GM21737 (cell line): ENCODE results near the gene PRSS56.

Experiments used
- ATAC-seq: cut with Tn5 transposase; IDR thresholded peaks from one replicate; pipeline ENCODE4 v1.9.1; 2021; ENCODE audit warnings: mild to moderate bottlenecking, moderate library complexity; ENCODE audit not compliant: unreplicated experiment

Gene PRSS56

DNA sequence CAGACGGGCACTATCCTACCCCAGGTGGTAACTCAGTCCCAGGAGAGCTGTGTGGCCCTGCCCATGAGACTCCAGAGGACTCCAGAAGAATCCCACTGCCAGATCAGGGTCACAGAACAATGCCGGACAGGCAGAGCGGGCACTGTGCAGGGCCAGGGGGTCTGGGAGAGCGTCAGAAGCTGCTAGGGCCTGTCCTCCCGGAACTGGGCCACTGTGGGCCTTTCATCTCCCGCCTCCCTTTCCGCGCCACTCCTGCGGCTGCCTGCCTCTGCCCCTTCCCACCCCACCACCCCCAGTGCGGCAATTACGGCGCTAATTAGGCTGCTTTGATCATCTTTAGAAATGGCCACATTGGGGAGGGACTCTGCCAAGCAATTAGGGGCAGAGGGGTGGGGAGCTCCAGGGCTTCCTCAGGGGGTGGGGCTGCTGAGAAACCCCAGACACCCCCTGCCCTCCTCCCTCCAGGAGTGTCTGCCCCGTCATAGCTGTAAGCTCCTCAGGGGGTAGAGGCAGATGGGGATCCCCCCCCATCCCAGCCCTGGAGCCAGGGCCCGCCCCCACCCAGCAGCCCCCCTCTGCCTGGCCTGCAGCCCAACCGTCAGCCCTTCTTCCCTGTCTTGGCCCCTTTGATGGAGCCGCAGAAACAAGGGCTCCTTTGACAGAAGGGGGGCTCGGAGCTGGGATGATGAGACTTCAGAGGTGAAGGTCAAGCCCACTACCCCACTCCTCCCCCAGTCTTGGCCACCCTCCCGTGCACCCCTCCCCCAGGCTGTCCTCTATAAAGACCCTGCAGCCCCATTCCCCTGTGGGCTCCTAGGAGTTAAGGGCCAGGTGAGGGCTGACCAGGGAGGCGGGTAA lies at the start of gene PRSS56:
PRSS56 (plus strand) TSS at position 808 of the 858 bp plus-strand sequence. CDS start 211 bp downstream, outside the sequence.
- no peak for ATAC-seq

DNA sequence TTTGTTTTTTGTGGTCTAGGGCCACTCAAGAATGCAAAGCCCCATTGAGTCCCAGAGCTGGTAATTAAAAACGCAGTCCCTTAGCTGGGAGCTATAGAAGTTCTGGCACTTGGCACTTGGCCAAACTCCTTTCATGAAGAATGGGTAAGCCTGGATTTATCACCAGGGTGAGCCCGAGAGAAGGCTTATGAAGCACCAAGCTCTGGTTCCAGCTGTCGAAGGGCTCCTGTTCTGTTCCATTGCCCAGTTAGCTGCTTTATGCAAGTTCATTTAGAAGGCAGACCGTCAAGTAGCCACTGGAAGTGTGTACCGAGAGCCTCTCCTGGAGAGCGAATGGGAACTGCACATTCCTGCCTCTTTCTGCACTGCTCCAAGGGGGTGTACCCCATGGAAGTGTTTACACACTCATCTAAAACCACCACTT lies 46.7 kb upstream of the PRSS56 start:
- no peak for ATAC-seq

DNA sequence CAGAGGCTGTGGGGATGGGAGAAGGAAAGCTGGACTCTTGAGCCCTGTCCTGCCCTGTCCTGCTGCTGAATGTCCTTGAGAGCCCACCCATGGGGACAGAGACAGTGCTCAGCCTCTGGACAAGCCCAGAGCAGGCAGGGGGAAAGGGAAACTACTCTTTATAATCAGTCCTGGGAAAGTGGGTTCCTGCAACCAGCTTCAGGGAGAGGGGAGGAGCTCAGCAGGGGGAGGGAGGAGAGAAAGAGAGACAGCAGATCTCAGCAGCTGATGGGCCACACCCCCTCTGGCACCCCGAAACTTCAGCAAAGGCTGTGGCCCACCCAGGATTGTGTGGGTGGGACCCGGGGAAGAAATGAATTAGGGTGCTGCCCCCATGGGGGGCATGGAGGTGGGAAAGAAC lies 44.1 kb upstream of the PRSS56 start:
- no peak for ATAC-seq

DNA sequence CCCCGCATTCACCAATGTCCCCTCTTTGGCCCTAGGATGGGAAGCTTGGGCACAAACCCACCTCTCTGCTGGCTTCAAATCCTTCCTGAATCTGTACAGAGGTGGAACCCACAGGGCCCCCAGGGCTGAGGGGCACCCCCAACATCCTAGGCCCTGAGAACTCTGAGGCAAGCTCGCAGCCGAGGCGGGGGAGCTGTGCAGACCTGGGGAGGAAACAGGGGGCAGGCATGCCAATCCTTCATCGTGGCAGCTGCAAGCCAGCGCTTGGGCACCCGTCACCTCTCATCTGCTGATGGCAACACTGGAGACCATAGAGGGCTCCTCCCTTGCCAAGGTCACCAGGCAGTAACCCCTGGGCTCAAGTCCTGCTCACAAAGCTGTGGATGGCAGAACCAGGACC lies 43.4 kb upstream of the PRSS56 start:
- no peak for ATAC-seq

DNA sequence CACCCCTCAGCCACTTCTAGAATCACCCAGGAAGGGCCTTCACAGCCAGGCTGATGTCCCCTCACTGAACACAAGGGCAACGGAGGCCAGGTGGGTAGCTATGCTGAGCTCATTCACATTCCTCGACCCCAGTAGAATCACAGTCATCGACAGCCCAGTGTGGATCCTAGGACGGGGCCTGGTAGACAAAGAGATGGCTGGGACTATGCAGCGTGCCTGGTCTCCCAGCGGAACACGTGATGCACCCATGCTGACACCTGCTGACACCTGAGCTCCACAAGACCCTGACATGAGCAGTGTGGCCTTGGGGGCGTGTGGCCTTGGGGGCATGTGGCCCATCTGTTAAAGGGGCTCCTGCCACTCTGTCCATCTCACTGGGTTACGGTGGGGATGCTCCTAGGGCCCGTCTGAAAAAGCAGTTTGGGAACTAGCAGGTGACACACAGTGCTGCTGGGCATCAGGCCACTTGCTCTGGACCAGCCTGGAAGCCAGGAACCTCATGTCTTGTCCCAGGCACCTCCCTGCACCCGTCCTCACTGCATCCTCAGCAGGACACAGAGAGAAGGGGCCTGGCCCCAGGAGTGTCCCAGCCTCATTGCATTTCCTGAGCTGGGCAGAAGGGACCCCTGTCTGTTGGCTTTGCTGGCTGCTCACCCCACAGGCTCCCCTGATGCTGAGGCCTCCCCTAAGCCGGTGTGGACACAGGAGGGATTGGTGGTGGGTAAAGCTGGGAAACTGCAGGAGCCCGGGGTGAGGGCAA lies 42.3 kb upstream of the PRSS56 start:
- ATAC-seq, result no peak

DNA sequence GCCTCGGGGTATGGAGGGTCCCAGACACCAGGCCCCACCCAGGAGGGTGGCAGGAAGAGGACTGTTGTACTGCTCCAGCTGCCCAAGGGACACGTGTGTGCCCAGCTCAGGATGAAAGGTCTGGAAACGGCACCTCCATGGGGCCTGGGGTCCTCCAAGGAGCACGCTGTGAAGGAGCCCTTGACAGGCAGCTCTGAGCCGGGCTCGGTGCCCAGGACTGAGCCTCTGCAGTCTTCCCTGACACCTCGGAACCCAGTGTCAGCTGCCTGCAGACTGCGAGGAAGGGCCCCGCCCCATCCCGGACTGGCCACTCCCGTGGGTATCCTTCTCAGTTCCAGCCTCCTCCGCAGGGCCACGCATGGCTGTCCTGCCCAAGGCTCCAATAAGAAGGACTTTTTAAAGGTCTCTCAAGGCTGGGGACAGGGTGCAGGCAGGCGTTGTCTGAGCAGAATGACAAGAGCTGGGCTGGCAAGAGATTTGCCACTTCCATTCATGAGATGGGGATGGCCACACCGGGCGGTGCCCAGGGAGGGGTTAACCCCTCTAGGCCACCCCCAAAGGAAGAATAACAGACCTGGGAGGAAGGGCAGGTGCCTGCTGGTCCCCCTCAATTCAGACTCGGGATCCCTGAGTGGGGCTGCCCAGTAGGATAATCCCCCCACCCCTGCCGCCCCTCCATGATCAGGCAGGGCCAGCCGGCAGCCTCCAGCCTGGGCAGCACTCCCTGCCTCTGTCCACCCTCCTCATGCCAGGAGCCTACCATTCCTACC lies 41.4 kb upstream of the PRSS56 start:
- no peak for ATAC-seq

DNA sequence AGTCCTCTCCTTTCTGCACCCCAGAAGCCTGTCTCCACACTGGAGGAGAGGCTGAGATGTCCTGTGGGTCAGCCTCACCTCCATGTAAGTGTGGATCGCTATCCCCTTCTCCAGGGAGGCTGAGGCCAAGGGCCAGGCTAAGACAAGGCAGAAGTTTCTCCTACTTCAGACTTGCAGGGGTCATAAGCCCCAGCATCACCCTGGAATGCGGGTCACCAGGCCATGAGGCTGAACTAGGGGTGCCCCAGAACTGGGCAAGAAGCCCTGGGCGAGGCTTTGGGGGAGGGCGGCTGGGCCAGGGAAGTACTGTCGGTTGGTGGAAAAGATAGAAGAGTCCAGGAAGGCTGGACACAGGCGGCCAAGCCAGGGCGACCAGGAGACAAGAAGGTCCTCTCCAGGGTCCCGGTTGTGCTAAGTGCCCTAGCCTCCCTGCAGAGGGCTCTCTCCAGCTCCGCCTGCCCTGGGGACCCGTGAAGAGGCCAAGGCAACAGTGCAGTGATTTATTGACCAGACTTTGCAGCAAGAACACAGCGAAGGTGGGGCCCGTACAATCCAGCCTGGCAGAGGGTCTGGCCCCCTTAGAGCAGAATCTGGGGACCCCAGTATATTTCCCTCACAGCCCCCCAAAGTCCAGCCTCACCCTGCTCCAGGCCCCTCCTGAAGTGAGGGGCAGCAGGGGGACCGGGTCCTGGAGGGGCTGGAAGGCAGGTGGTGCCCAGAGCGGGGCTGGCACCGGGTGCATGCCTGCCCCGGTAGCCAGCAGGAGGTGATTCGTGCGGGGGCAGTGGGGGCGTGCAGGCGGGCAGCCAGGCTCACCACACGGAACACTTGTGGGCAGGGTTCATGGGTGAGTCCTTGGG lies 40.6 kb upstream of the PRSS56 start:
- ATAC-seq, result no peak

DNA sequence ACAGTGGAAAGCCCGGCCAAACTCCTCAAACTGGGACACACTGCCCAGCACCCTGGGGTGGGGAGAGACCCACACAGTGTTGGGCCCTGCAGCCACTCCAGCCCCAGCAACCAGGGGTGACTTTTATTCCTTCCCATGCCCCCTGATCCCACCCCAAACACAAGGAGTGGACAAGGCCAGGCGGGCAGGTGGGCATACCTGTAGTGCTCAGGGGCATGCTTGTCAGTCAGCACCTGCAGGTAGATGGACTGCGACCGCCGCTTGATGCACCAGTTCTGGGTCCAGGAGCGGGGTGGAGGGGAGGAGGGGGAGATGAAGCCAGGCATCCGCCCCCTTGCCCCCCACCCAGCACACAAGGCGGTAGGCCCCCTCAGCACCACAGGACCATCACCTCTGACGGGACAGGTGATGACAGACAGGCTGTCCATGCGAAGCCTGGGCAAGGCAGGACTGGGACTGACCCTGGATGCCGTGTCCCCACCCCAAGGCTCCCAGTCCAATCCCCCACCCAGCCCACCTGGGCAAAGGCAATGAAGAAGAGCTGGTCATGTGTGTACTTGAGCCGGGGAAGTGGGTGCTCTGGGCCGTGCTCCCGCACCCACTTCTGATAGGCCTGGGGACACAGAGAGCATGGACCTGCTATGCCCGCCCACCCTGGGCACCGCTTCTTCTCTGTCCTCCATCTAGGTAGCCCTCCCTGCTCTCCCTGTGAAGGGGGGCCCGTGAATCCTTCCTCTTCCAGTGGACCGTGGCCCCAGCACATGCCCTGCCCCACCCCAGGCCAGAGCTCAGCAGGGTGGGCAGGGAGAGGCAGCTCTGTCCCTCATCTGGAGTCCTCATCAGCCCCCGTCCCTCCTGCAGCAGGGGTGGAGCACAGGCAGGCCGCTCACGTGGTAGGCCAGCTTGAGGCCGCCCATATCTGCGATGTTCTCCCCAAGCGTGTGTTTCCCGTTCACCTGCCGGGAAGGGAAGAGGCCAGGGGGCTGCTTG lies 39.7 kb upstream of the PRSS56 start:
- no peak for ATAC-seq

DNA sequence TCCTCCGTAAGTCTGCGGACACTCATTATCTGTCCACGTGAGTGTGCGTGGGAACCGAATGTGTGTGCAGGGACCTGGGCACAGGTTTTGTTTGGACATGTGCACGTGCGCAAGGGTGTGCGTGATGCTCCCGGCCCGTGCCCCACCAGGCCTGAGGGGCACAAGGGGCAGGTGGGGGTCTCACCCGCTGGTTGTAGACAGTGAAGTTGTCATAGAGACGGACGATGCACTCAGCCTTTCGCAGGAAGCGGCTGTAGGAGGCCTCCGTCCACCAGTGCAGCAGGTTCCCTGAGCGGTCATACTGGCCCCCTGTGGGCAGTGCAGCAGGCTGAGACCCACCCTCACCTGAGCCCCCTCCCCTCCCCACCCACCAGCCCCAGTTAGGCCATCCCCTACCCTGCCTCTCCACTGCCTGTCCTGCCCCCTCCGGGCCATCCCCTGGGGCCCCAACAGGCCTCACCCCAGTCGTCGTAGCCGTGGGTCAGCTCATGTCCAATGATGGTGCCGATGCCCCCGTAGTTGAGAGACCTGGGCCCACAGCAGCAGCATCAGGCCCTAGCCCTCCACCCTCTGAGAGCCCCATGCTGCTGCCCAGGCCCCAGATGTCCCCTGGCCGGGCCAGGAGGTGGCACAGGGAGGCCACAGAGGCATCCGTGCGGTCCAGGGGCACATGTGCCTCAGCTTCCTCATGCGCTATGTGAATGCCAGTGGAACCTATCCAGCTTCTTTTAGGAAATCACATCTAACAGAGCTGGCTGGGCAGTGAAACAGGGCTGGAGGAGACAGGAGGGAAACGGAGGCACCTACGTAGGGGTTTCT lies 38.7 kb upstream of the PRSS56 start:
- no peak for ATAC-seq

DNA sequence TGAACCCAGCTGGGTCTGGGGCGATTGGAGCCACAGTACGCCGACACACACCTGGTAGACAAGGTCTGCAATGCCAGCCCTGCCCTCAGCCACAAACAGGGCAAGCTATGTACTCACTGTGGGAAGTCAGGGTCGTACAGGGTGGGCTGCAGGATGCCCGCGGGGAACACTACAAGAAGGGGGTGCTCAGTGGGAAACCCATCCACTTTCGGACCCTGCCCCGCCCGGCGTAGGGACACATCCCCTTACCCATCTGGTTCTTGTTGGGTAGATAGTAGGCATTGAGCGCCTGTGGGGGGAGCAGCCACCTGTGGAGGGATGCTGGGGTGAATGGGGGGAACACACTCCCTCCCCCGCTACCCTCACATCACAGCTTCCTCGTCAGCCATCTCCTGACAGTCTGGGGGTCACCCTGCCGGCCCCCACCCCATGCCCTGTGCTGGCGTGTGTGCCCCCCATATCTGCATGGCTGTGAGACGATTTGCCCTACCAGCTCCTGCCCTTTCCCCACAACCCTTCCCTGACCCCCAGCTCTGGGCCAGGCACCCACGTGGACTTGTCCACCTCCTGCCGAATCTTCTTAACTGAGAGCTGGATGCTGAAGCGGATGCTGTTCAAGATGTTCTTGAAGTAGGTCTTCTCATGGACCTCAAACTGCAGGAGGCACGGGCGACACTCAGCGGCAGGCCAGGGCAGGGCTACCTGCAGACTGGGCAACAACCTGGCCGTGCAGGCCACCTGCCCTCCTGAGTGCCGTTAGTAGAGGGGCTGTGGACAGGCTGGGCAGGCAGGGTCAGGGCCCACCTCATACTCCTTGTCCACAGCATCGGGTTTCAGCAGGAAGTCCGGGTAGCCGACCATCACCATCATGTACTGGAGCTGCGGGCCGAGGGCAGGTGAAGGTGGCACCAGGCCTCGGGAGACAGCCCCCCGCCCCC lies 37.6 kb upstream of the PRSS56 start:
- ATAC-seq, result no peak

DNA sequence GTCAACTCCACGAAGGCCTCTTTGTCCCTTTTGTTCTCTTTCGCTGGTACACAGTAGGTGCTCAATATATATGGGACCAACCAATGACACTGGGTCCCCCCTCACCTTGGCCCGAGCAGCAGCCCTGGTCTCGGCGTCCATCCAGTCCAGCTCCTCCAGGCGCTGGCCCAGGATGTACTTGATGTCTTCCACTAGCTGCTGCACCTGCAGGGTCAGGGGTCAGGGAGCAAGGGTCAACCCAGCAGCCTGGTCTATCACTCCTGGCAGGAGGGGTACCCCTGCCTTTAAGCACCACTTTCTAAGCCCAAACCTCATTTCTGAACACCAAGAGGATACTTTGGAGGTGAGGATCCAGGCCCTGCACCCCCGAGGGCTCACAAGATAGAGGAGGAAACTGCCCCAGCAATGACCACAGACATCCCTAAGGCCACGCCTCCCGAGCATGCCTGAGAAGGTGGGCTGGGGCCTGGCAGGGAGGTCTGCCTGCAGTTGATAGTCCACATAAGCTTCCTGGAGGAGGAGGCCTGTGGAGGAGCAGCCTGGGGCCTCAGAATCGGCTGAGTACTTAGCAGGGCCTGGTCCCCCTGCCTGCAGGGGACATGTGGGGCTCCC lies 36.8 kb upstream of the PRSS56 start:
- ATAC-seq, result no peak

DNA sequence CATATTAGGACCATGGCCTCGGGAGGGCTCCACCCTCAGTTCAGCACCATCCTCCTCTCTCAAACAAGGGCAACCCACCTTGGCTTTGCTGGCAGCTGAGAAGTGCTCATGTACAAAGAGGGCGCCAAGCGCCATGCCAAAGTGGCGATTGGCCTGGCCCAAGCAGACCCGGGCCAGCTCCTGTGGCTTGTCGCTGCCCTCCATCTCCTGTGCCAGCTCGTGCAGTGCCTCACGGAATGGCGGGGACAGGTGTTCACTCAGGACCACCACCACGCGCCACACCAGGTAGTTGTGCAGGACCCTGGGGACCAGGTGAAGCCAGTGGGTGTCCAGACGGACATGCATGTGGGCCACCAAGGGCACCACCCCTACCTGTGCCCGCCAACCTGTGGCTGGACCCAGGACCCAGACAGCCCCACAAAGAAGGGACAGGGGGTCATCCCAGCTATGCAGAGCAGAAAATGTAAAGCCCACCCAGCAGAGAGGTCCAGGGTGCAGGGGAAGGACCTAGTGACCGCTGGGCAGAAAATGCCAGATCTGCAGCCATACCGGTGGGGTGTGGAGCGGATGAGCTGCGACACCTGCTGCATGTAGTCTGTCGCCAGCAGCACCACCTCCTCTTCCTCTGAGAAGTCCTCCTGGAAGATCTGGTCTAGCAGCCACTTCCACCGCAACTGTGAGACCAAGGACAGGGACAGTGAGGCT lies 36.1 kb upstream of the PRSS56 start:
- ATAC-seq, result no peak

DNA sequence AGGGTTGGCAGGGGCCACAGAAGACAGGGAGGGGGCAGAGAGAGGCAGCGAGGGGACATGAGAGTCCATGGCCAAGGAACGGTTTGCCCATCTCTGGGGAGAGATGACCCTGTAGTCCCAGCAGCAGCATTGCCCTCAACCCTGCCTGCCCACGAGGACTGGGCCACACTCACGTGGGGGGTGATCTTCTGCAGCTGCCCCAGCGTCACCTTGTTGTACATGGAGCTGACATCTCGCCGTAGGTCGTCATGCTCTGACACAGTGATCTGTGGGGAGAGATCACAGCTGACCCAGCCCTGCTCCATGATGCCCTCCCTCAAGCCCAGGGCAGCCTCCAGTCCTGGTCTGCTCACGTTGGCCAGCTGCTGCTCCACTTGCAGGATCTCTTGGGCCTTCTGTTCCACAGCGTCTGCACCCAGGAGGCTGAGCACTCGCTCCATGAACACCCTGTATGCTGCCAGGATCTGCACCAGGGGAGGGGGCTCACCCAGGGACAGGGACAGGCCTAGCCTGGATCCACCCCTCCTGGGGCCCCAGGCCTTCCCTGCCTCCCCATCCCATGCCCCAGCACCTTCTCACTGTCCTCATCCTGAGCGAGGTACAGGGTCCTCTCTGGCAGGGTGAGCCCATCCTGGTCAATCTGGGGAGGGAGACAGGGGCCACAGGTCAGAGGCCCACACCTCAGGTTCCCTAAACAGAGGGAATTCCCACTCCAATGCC lies 35.4 kb upstream of the PRSS56 start:
- no peak for ATAC-seq

DNA sequence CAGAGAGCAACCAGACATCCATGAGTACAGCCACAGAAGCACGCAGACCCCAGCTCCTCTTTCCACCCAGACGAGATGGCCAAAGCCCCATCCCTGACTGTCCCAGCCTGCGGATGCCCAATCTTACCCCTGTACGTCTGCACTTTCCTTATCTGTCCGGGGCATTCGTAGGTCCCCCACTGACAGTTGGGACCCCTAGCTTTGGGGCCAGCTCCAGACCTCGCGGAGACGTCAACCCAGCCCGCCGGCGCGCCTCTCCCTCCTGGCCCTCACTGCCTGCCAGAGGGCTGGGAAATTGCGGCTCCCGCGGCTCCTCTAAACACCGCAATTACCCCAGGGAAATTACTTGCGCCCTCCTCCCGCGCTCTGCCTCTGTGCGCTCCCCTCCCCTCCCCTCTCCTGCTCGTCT lies 34.8 kb upstream of the PRSS56 start:
- no peak for ATAC-seq

DNA sequence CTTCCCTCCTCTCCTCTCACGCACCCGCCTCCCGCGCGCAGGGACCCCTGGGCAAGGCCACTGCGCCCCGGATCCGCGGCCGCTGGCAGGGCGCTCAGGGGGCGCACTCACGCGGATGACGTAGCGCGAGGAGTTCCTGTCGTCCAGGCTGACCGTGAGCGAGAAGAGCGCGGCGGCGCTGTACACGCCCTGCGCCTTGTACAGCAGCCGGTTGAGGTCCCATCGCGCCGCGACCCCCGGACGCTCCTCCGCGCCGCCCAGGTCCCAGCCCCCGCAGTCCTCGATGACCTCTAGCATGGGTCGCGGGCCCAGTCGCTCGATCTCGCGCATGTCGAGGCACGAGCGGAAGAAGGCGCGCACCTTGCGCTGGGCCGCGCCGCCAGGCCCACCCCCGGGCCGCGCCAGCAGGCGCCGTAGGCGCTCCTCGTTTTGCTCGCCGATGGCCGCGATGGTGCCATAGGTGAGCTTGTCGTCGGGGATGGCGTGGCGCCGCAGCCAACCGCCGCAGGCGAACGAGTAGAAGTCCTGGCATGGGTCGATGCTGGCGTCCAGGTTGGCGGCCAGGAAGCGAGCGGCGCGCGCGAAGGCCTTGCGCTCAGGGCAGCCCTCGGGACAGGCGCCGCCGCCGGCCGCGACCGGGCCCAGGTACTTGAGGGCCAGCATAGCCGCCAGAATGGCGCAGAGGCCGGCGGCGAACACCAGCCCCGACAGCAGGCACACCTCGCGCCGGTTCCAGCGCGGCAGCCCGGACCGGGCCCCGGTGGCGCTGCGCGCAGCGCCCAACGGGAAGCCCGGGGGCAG lies 34.2 kb upstream of the PRSS56 start:
- no peak for ATAC-seq
